Liver (tissue), 9 donors: Measurements from ENCODE around the gene STX7. TPM values are rescaled to one million over a fixed set of nuclear protein-coding genes. Genes with fewer than 3 reads are reported as not detected.

ENCODE experiments used
- DNase-seq: peaks from one replicate; pipeline ENCODE4 v3.0.0-alpha.2; 2017; ENCODE audit warnings: low spot score
- H3K27ac ChIP-seq, 2 donors: one replicate each; pipeline ENCODE4 v1.7.0; 2013; ENCODE audit warnings: inconsistent platforms in 2 of 2, low read length in 2 of 2, control low read depth in 1 of 2, low read depth in 1 of 2, mild to moderate bottlenecking in 1 of 2
- H3K27me3 ChIP-seq, 4 donors: one replicate each; pipeline versions ENCODE4 v1.6.1 to v1.7.0; 2013; ENCODE audit warnings: low read length in 3 of 4, inconsistent platforms in 1 of 4, mild to moderate bottlenecking in 1 of 4, moderate library complexity in 1 of 4; ENCODE audit not compliant: control insufficient read depth in 4 of 4, insufficient read depth in 4 of 4
- H3K36me3 ChIP-seq, 4 donors: one replicate each; pipeline versions ENCODE4 v1.6.1 to v1.7.0; 2013; ENCODE audit warnings: low read length in 3 of 4, mild to moderate bottlenecking in 3 of 4, low read depth in 1 of 4, moderate library complexity in 1 of 4; ENCODE audit not compliant: control insufficient read depth in 4 of 4, insufficient read depth in 3 of 4
- H3K4me1 ChIP-seq, 4 donors: one replicate each; pipeline versions ENCODE4 v1.6.1 to v1.7.0; 2013; ENCODE audit warnings: low read length in 3 of 4, mild to moderate bottlenecking in 3 of 4, moderate library complexity in 1 of 4; ENCODE audit not compliant: control insufficient read depth in 4 of 4, insufficient read depth in 4 of 4
- H3K4me3 ChIP-seq, 3 donors: one replicate each; pipeline versions ENCODE4 v1.6.1 to v1.7.0; 2013; ENCODE audit warnings: low read length in 3 of 3, control low read depth in 1 of 3, low read depth in 1 of 3, mild to moderate bottlenecking in 1 of 3
- H3K9ac ChIP-seq, 2 donors: one replicate each; pipeline ENCODE4 v1.7.0; 2013; ENCODE audit warnings: low read length in 2 of 2, mild to moderate bottlenecking in 2 of 2, moderate library complexity in 2 of 2, control low read depth in 1 of 2, low read depth in 1 of 2
- H3K9me3 ChIP-seq, 4 donors: one replicate each; pipeline versions ENCODE4 v1.6.1 to v1.7.0; 2013; ENCODE audit warnings: low read length in 3 of 4; ENCODE audit not compliant: control insufficient read depth in 4 of 4
- EGR1 ChIP-seq, 2 donors: IDR thresholded peaks; 2 replicates each; pipeline ENCODE4 v1.6.1; 2016 to 2018; ENCODE audit warnings: antibody characterized with exemption in 2 of 2, low read depth in 2 of 2
- FOXA1 ChIP-seq: IDR thresholded peaks from 2 replicates; pipeline ENCODE4 v1.6.1; 2016; ENCODE audit warnings: antibody characterized with exemption
- FOXA2 ChIP-seq: IDR thresholded peaks from 2 replicates; pipeline ENCODE4 v1.6.1; 2016; ENCODE audit warnings: antibody characterized with exemption
- GABPA ChIP-seq, 2 donors: IDR thresholded peaks in 1 of 2; conservative IDR thresholded peaks in 1 of 2; 2 replicates each; pipeline ENCODE4 v1.6.1; 2016; ENCODE audit warnings: antibody characterized with exemption in 2 of 2, mild to moderate bottlenecking in 1 of 2, moderate library complexity in 1 of 2
- HNF4A ChIP-seq, 2 donors: conservative IDR thresholded peaks; 2 replicates each; pipeline ENCODE4 v1.6.1; 2016; ENCODE audit warnings: antibody characterized with exemption in 2 of 2, mild to moderate bottlenecking in 2 of 2
- HNF4G ChIP-seq: IDR thresholded peaks from 2 replicates; pipeline ENCODE4 v1.6.1; 2016; ENCODE audit warnings: antibody characterized with exemption
- JUND ChIP-seq, 2 donors: IDR thresholded peaks; 2 replicates each; pipeline ENCODE4 v1.6.1; 2016; ENCODE audit warnings: antibody characterized with exemption in 2 of 2
- NR2F2 ChIP-seq: IDR thresholded peaks from 2 replicates; pipeline ENCODE4 v1.6.1; 2016; ENCODE audit warnings: antibody characterized with exemption
- RAD21 ChIP-seq, 2 donors: IDR thresholded peaks; 2 replicates each; pipeline ENCODE4 v1.6.1; 2016; ENCODE audit warnings: antibody characterized with exemption in 2 of 2, mild to moderate bottlenecking in 2 of 2
- RXRA ChIP-seq, 2 donors: IDR thresholded peaks; 2 replicates each; pipeline ENCODE4 v1.6.1; 2017 to 2018; ENCODE audit warnings: antibody characterized with exemption in 2 of 2, mild to moderate bottlenecking in 1 of 2
- SP1 ChIP-seq: IDR thresholded peaks from 2 replicates; pipeline ENCODE4 v1.6.1; 2018; ENCODE audit warnings: antibody characterized with exemption, mild to moderate bottlenecking
- TAF1 ChIP-seq: conservative IDR thresholded peaks from 2 replicates; pipeline ENCODE4 v1.6.1; 2016; ENCODE audit warnings: antibody characterized with exemption, mild to moderate bottlenecking
- YY1 ChIP-seq: IDR thresholded peaks from 2 replicates; pipeline ENCODE4 v1.6.1; 2016; ENCODE audit warnings: antibody characterized with exemption, mild to moderate bottlenecking
- WGBS: extraction: QIAGEN DNeasy Blood & Tissue Kit; methylation state at CpG from one replicate; pipeline ENCODE4 v1.1.7; 2013; 5-methylcytosine and 5-hydroxymethylcytosine counted together
- polyA plus RNA-seq, 2 donors: library from polyadenylated mRNA; stranded (reverse) in 1 of 2; unstranded in 1 of 2; fragments of 200-250 nt in 1 of 2; fragments of >200 nt in 1 of 2; fragmentation: Nextera tagmentation in 1 of 2; extraction: Ambion mirVana in 1 of 2; gene quantifications; one replicate each; pipeline versions ENCODE4 v1.2.1 to v1.2.3, GENCODE V29; 2013 to 2015
- total RNA-seq, 2 donors: library from RNA; depleted of rRNA; stranded (reverse); fragments of >200 nt; gene quantifications; one replicate each; pipeline ENCODE4 v1.2.3, GENCODE V29; 2014
- TF ChIP-seq, protein P1 (sequence below): fragments of 150-350 bp; IDR thresholded peaks from 2 replicates; pipeline ENCODE4 v1.5.1; 2017; ENCODE audit warnings: improper control_type of control experiment, low read depth, low read length; ENCODE audit not compliant: missing input control
- TF ChIP-seq, protein P2 (sequence below): IDR thresholded peaks from 2 replicates; pipeline ENCODE4 v1.6.1; 2016; ENCODE audit warnings: antibody characterized with exemption
- TF ChIP-seq, protein P3 (sequence below): IDR thresholded peaks from 2 replicates; pipeline ENCODE4 v1.6.1; 2016; ENCODE audit warnings: antibody characterized with exemption
- TF ChIP-seq, protein P4 (sequence below): IDR thresholded peaks from 2 replicates; pipeline ENCODE4 v1.6.1; 2016; ENCODE audit warnings: antibody characterized with exemption
- TF ChIP-seq, protein P5 (sequence below): IDR thresholded peaks from 2 replicates; pipeline ENCODE4 v1.6.1; 2016; ENCODE audit warnings: antibody characterized with exemption, mild to moderate bottlenecking
- donor health status: healthy.
- donor health status: healthy.
- donor health status: healthy.
- donor health status: healthy.
- donor health status: healthy.

Gene STX7
- total and polyA plus RNA-seq, 4 donors = 7.5 to 20.0 (median 14.3) TPM

DNA sequence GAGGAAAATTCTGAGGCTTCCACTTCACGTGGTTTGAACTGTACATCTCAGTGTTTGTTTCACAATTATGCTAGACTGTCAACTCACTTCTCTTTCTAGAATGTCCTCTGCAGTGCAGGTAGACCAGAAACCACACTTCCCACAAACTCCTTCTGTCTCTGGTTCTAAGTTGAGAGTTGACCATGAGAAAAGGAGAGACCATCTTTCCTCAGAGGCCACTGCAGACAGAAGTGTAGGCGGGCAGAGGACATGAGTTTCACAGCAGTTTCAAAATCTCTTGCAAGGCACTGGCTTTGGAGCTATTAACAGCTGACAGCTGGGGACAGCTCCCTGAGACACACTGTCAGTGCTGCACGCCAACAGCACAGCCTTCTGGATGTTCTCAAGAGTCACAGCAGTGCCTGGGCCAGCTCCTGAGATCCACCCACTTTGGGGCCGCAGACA lies 56.2 kb downstream of the STX7 start:
- no peak overlapping the region for H3K9ac ChIP-seq
- no peak overlapping the region for H3K27ac ChIP-seq
- DNase-seq = no peak
- no peaks in the 10 kb centered on the region for H3K4me1 ChIP-seq
- TF ChIP-seq, protein P1, sequence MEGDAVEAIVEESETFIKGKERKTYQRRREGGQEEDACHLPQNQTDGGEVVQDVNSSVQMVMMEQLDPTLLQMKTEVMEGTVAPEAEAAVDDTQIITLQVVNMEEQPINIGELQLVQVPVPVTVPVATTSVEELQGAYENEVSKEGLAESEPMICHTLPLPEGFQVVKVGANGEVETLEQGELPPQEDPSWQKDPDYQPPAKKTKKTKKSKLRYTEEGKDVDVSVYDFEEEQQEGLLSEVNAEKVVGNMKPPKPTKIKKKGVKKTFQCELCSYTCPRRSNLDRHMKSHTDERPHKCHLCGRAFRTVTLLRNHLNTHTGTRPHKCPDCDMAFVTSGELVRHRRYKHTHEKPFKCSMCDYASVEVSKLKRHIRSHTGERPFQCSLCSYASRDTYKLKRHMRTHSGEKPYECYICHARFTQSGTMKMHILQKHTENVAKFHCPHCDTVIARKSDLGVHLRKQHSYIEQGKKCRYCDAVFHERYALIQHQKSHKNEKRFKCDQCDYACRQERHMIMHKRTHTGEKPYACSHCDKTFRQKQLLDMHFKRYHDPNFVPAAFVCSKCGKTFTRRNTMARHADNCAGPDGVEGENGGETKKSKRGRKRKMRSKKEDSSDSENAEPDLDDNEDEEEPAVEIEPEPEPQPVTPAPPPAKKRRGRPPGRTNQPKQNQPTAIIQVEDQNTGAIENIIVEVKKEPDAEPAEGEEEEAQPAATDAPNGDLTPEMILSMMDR = no peak
- TF ChIP-seq EGR1 (IDR thresholded peaks at IDR 0.05; ENCODE audit: low read depth in 2 of 2) = no peak
- TF ChIP-seq FOXA1 = no peak
- no peak for TF ChIP-seq HNF4A (conservative IDR thresholded peaks at IDR 0.05)
- no peak for TF ChIP-seq HNF4G
- TF ChIP-seq JUND (IDR thresholded peaks at IDR 0.05) = no peak
- no peak for TF ChIP-seq FOXA2
- TF ChIP-seq, protein P2, sequence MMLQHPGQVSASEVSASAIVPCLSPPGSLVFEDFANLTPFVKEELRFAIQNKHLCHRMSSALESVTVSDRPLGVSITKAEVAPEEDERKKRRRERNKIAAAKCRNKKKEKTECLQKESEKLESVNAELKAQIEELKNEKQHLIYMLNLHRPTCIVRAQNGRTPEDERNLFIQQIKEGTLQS = no peak
- TF ChIP-seq, protein P3, sequence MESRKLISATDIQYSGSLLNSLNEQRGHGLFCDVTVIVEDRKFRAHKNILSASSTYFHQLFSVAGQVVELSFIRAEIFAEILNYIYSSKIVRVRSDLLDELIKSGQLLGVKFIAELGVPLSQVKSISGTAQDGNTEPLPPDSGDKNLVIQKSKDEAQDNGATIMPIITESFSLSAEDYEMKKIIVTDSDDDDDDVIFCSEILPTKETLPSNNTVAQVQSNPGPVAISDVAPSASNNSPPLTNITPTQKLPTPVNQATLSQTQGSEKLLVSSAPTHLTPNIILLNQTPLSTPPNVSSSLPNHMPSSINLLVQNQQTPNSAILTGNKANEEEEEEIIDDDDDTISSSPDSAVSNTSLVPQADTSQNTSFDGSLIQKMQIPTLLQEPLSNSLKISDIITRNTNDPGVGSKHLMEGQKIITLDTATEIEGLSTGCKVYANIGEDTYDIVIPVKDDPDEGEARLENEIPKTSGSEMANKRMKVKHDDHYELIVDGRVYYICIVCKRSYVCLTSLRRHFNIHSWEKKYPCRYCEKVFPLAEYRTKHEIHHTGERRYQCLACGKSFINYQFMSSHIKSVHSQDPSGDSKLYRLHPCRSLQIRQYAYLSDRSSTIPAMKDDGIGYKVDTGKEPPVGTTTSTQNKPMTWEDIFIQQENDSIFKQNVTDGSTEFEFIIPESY = no peak
- TF ChIP-seq SP1 = no peak
- no peak for TF ChIP-seq RXRA (IDR thresholded peaks at IDR 0.05)
- TF ChIP-seq, protein P4, sequence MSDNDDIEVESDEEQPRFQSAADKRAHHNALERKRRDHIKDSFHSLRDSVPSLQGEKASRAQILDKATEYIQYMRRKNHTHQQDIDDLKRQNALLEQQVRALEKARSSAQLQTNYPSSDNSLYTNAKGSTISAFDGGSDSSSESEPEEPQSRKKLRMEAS = no peak
- TF ChIP-seq YY1 = no peak
- TF ChIP-seq GABPA (IDR thresholded peaks at IDR 0.05 in 1 of 2, conservative IDR thresholded peaks at IDR 0.05 in 1 of 2) = no peak
- TF ChIP-seq NR2F2 = no peak
- TF ChIP-seq, protein P5, sequence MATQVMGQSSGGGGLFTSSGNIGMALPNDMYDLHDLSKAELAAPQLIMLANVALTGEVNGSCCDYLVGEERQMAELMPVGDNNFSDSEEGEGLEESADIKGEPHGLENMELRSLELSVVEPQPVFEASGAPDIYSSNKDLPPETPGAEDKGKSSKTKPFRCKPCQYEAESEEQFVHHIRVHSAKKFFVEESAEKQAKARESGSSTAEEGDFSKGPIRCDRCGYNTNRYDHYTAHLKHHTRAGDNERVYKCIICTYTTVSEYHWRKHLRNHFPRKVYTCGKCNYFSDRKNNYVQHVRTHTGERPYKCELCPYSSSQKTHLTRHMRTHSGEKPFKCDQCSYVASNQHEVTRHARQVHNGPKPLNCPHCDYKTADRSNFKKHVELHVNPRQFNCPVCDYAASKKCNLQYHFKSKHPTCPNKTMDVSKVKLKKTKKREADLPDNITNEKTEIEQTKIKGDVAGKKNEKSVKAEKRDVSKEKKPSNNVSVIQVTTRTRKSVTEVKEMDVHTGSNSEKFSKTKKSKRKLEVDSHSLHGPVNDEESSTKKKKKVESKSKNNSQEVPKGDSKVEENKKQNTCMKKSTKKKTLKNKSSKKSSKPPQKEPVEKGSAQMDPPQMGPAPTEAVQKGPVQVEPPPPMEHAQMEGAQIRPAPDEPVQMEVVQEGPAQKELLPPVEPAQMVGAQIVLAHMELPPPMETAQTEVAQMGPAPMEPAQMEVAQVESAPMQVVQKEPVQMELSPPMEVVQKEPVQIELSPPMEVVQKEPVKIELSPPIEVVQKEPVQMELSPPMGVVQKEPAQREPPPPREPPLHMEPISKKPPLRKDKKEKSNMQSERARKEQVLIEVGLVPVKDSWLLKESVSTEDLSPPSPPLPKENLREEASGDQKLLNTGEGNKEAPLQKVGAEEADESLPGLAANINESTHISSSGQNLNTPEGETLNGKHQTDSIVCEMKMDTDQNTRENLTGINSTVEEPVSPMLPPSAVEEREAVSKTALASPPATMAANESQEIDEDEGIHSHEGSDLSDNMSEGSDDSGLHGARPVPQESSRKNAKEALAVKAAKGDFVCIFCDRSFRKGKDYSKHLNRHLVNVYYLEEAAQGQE = no peak
- no peak for TF ChIP-seq TAF1
- TF ChIP-seq RAD21 (IDR thresholded peaks at IDR 0.05) = no peak
- no peak overlapping the region for H3K4me3 ChIP-seq
- no peaks in the 10 kb centered on the region for H3K27me3 ChIP-seq
- no peaks in the 10 kb centered on the region for H3K9me3 ChIP-seq
- 89% methylated on average over 4 of the region's 4 CpGs for WGBS
- H3K36me3 ChIP-seq = peaks cover 3 to 24% (median 8%) of the 10 kb centered on the region in 4 donors
